Activated CD8-positive, alpha-beta memory T cell treated with anti-CD3 and anti-CD28 coated beads for 24 hours (primary cell): ENCODE measurements around the gene GARIN5B.
"Not testable (repeated sequence)": the region's sequence is repeated elsewhere in the genome, so short reads cannot be mapped to it uniquely, and the experiment has no call there.

Experiments
- DNase-seq: peaks from one replicate; pipeline ENCODE4 v3.0.0-alpha.2; 2020

Gene GARIN5B

DNA sequence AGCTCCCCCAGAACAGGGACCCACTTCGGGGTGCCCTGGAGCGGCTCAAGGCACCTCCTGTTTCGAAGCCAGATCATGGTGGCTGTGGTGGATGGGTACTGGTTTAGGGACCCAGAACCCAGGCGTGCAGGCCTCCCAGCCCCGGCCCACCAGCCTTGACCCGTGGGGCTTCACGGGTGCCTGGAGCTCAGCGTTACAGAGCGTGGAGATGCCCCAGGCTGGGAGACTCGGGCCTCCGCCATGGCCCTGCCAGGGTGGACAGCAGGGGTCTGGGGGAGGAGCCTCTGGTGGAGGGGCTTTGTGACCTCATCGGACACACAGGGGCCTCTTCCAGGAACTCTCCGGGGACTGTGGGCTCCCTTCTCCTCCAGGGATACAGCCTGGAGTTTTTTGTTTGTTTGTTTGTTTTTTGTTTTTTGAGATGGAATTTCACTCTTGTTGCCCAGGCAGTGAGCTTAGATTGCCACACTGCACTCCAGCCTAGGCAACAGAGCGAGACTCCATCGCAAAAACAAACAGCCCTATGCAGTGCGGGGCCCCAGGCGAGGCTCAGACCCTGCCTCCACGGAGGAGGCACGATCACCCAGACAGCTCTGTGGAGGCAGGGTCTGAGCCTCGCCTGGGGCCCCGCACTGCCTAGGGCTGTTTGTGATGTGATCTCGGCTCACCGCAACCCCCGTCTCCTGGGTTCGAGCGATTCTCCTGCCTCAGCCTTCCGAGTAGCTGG lies at the start of gene GARIN5B:
TSS of gene GARIN5B (minus strand) at position 271 of the 727 bp plus-strand sequence. CDS start at position 77, 194 bp downstream.
- DNase-seq = no peak

GRCh38 chr19:55410168-55410567 lies 47.1 kb upstream of the GARIN5B start:
- DNase-seq = no peak

DNA sequence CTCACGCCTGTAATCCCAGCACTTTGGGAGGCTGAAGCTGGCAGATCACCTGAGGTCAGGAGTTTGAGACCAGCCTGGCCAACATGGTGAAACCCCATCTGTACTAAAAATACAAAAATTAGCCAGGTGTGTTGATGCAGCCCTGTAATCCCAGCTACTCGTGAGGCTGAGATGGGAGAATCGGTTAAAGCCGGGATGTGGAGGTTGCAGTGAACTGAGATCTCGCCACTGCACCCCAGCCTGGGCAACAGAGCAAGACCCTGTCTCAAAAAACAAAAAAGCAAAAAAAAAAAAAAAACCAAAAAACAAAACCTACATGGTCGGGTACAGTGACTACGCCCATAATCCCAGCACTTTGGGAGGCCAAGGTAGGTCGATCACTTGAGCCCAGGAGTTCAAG lies 46.1 kb upstream of the GARIN5B start:
- not testable (repeated sequence) for DNase-seq

DNA sequence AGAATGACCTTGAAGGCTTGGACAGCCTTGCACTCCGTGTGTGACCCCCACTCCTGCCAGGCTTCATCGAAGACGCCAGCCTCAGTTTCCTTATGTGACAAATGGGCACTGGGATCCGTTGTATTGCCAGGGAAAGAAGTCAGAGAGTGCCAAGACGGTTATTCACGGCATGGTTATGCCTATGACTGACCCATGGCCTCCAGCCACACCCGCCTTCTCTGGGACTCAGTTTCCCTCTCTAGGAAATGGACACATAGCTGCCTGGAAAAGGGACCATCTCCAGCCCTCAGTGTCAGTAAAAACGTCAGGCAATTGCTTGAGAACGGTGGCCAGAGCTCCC lies 45.4 kb upstream of the GARIN5B start:
- no peak for DNase-seq

DNA sequence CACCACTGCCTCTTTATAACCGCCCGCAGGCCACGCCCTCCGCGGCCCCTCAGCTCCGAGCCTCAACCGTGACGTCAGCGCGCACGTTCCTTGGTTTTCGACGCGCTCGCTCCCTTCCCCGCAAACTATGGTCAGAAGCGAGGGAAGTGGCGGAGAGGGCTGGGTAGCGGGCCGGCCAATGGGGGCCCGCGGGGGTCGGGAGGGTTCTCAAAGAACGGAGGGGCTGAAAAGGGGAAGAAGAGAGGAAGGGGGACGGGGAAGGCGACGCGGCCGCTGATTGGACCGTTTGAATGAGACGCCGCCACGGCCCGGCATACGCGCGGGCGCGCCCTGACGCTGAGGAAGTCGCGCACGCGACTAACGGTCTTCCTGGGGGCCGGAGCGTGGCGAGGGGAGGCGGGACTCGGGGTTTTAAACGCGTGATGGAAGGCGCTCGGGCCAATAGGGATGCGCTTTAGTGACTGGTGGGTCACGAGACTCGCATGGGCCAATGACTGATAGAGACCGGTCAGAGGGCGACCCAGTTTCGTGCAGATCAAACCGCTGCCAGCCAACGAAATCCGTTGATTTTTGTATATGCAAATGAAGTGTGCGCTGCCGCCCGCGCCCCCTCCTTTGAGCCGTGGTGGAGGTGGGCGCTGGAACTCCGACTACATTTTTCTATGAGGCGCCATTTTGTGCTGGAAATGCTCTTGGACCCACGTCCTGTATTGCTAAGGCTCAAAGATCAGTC lies 44.9 kb upstream of the GARIN5B start:
- peak; percentile 99 for DNase-seq

- DNase-seq = not testable (repeated sequence)
Observed at GRCh38 chr19:55407550-55407799, 44.4 kb upstream of the GARIN5B start, which contains the start of gene UBE2S. TSS of gene UBE2S (minus strand) at chr19:55407788. CDS start at chr19:55407589, 199 bp downstream.

- no peak for DNase-seq
Observed at GRCh38 chr19:55406826-55407549, 43.9 kb upstream of the GARIN5B start.

- no peak for DNase-seq
Observed at GRCh38 chr19:55406091-55406825, 43.2 kb upstream of the GARIN5B start.

DNA sequence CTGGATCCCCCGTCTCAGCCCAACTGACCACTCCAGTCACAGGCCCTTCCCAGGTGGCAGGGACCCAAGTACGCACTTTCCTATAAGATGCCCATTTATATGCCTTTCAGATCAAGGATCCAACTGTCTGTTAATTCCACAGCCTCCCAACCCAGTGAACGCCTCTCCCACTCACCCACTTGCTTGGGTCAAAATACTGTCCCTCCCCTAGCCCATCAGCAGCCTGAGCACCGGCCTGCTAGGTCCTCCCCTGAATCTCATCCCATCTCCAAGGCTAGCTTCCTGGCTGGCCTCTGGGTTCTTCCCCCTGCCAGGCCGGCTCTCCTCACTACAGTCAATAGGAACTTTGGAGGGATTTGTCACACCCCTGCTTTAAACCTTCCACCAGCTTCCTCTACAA lies 42.6 kb upstream of the GARIN5B start:
- no peak for DNase-seq

GRCh38 chr19:55402509-55402908 lies 39.4 kb upstream of the GARIN5B start:
- no peak for DNase-seq

DNA sequence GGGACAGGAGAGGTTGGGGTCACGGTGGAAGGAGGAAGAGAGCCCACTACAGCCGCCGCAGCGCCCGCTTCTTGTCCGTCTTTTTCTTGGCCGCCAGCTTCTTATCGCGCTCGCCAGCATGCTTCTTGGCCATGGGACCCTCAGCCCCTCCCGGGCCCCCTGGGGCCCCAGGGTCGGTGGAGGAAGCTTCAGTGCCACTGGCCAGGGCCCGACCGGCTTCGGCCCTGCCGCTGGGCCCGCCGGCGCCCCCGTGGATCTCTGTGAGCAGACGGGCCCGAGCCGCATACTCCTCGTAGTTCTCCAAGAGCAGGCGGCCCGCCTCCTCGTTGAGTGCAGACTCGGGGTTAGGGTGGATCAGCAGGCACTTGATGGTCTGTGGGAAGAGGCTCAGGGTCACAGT lies 38.3 kb upstream of the GARIN5B start:
- not testable (repeated sequence) for DNase-seq

DNA sequence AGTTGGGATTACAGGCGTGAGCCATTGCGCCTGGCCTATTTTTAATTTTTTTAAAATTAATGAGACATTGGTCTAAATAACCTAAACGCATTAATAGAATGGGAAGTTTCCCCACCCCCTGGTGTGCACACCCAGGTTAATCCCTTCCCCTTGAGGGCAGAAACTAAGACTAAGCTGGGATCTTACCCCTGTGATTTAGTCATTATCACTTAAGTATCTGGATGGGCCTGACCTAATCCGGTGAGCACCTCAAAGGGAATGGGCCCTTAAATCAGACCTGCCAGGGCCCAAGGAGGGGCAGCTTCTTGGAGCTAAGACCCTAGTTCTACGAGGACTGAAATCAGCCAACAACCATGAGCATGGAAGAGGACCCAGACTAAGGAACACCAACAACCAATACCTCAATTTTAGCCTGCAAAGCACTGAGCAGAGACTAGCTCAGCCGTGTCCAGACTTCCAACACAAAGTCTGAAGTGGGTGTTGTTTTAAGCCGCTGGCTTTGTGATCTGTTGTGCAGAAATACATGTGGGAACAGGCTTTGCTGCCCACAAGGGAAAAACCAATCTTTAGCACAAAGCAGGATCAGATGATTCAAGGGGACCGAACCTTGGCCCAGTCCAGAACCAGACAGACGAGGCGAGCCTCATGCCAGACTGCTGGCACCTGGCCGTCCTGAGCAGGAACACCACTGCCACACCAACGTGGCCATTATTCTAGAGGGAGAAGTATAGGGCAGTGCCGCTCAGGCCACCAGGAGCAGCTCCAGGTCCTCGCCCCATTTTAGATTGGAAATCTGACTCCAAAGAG lies 37.4 kb upstream of the GARIN5B start:
- no peak for DNase-seq

GRCh38 chr19:55398200-55398925 lies 35.3 kb upstream of the GARIN5B start:
- DNase-seq = no peak

- no peak for DNase-seq
Observed at GRCh38 chr19:55392820-55393761, 30.0 kb upstream of the GARIN5B start.

DNA sequence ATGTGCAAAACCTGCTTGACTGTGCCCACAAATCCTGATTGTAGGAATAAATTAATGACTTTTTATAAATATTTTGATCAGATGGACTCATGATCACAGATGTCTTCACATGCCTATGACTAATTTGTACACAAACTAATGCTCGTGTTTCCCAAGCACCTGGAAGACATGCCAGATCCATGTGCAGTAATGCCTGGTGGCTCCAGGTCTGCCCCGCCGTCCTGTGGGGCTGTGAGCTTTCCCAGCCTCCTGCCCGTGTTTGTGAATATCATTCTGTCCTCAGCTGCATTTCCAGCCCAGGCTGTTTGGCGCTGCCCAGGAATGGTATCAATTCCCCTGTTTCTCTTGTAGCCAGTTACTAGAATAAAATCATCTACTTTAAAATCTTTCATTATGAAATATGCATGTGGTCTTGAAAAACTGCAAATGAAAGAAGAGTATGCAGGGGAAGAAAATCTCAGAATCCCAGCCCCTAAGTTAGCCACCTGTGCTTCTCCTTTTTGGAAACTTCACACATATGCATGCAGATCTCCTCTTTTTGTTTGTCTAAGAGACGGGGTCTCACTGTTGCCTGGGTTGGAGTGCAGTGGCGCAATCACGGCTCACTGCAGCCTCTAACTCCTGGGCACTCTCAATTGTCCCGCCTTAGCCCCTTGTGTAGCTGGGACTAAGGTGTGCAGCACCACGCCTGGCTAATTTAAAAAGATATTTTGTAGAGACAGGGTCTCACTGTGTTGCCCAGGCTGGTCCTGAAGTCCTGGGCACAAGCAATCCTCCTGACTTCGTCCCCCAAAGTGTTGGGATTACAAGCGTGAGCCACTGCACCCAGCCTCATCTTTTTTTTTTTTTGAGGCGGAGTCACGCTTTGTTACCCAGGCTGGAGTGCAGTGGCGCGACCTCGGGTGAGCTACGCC lies 28.9 kb upstream of the GARIN5B start:
- DNase-seq = no peak

- DNase-seq = no peak
Observed at GRCh38 chr19:55391191-55391670, 28.2 kb upstream of the GARIN5B start.

GRCh38 chr19:55390461-55390880 lies 27.4 kb upstream of the GARIN5B start:
- DNase-seq = no peak

GRCh38 chr19:55389386-55390317 lies 26.6 kb upstream of the GARIN5B start:
- DNase-seq = no peak
